Fibroblast of skin of right quadriceps (primary cell): ENCODE measurements around the gene LTO1.

ENCODE experiments used
- DNase-seq: peaks from one replicate; pipeline ENCODE4 v3.0.0-alpha.2; 2013

Gene LTO1

GRCh38 chr11:69674267-69674885 lies 777 bp downstream of the LTO1 start:
- DNase-seq = peak; percentile 57

DNA sequence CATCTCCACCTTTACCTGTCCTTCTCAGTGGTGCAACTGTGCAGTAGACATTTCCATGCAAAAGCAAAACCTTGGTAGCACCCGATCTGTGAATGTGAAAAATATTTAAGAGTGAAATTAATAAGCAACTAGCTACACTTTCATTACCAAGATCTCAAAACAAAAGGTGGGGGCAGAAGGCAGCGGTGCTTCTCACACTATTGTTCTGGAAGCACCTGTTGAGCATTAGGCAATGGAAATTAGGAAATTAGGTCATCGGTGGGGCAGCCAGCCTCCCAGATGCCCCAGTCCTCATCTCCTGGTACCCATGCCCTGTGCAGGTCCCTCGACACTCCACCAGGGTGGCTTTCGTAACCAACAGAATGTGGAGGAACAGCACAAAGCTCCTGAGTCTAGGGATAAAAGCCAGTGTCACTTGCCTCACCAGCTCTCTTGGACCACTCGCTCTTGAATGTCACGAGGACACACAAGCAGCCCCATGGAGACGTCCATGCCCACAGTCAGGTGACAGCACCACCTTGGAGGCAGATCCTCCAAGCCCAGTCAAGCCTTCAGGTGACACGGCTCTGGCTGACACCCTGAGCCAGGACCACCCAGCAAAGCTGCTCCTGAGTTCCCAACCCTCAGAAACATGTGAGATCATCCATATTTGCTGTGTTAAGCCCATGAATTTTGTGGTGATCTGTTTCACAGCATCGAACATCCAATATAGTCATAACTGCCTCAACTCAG lies 3.3 kb downstream of the LTO1 start:
- DNase-seq = no peak

DNA sequence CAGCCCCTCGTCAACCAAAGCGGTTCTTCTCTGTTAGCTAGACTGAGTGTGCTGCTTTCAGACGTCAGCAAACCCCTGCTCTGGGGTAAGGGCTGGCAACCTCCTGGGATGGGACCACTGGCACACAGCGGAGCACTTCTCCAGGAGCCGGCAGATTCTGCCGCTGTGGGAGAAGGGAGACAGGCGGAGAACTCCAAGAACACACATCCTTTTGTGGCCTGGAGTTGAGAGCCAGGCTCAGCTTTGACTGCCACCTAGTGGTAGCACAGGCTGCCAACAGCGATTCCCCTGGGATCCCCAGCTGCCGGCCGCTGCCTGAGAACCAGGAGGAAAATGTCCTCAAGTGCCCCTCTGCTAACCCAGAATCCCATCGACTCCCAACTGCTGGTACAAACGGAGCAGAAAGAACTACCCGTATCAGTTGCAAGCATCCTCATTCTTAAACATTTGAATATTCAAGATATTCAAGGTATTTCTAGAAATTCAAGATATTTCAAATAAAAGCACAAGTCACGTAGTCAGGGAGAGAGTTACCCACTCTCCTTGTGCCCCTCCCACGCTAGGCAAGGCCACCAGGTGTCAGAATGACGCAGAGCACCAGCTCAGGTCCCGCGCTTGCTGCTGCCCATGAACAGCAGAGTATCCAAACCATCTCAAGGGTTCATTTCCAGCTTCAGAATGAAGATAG lies 4.9 kb downstream of the LTO1 start:
- peak; percentile 77 for DNase-seq

DNA sequence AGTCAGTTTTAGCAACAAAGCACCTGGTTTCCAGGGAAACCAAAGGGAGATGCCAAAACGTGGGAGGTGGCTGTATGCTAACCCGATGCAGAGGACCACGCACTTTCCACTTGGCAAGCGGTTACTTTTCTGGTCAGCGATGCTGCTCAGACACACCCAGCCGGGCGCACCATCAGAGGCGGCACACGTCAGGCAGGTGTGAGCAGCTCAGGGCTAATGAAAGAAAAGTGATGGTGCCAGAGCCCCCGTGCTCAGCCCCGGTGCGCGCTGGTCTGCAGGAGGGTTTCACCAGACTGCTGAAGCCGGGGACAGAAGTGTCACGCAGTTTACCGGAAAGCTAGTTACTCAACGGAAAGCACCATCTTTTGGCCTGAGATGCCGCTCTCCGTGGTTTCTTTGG lies 5.7 kb downstream of the LTO1 start:
- no peak for DNase-seq

GRCh38 chr11:69667619-69668604 lies 7.2 kb downstream of the LTO1 start:
- no peak for DNase-seq

GRCh38 chr11:69666752-69667536 lies 8.2 kb downstream of the LTO1 start:
- DNase-seq = no peak

DNA sequence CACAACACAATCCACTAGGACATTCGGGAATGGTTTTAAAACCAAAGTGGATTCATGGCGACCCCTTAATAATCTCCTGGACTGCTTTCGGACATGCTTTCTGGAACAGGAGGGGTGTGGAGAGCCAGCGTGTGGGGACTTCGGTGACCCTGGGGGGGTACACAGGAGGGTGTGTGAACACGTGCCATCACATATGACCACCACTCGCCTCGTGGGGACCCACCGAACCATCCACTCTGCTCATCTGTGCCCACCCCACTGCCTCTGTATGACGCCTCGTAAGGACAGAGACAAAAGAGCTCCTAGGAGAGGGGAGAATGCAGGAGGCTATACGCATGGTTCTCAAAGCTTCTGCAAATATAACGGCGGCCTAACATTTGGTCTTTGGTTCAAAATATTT lies 8.9 kb downstream of the LTO1 start:
- no peak for DNase-seq

DNA sequence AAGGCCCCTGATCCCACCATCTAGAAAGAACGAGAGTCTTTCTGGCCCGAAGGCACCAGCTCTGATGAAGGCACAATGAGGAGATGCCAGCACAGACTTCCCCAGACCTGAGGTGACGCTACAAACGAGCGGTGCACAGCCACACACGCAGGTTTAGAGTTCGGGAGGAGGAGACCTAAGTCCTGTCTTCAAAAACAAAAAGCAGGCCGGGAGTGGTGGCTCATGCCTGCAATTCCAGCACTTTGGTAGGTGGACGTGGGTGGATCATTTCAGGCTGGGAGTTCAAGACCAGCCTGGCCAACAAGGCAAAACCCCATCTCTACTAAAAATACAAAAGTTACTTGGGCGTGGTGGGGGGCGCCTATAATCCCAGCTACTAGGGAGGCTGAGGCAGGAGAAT lies 9.5 kb downstream of the LTO1 start:
- DNase-seq = no peak

DNA sequence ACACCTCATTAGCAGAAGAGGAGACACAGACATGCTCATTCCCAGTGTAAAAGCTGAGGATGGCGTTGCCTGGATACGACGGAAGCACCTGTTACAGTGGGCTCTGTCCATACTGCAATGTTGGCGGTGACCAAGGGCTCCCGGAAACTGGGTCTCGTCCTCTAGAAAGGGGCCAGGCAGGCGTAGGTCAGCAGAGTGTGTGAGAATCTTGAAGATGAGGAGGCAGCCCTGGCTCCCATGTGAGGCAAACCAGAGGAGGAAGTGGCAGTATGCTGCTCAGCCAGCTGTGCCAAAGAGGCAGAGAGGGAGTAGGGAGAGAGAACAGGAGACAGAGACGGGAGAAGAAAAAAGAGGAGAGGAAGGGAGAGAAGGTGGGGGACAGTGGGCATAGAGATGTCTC lies 10.3 kb downstream of the LTO1 start:
- DNase-seq = no peak

- no peak for DNase-seq
Observed at GRCh38 chr11:69664103-69664775, 10.9 kb downstream of the LTO1 start.

DNA sequence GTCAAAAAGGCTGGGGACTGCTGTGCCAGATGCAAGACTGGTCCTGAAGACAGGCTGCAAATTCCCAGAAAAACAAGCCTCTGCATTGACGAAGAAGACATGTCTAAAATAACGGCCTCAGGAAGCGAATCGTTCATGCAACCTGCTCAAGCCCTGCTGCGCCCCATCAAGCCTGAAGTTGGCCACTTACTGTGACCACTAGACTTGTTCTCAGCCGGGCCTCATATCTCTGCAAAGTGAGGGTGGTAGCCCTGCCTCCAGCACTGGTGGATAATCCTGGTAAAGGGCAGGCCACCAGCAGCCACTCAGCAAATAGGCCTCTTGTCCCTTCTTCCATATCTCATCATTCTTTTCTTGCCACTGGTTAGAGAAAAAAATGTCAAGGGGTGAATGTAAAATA lies 11.8 kb downstream of the LTO1 start:
- no peak for DNase-seq

DNA sequence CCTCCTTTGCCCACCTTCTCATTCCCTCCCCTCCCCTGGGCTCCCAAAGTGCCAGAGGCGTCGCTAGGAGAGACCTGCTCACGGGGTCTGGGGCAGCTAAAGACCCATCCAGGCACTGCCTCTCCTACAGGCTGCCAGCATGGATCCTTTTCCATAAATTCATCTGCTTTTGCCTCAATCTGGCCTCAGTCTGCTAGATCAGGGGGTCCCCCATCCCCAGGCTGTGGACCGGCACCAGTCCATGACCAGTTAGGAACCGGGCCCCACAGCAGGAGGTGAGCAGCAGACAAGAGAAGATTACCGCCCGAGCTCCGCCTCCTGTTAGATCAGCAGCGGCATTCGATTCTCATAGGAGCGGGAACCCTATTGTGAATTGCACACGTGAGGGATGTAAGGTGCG lies 12.3 kb downstream of the LTO1 start:
- DNase-seq = no peak

- DNase-seq = no peak
Observed at GRCh38 chr11:69662021-69662698, 13.0 kb downstream of the LTO1 start.

- no peak for DNase-seq
Observed at GRCh38 chr11:69661413-69661715, 13.8 kb downstream of the LTO1 start.

DNA sequence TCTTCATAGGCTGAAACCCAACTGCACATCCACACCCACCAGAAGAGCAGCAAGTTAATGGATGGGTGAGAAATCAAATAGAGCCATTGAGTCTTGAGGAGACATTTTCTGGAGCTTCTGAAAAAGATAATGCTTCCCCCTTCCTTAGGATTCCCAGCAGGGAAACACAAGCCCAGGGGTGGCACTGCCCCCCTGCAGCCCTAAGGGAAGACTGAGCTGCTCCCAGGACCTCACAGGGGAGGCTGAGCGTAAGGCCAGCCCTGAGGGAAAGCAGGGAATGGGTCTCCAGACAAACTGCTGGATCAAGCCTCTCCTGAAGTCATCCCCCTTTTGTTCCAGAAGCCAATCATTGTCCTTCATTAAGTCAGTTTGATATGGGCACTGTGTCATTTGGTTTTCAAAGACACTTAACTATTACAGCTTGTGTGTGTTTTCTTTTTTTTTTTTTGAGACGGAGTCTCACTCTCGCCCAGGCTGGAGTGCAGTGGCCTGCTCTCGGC lies 15.1 kb downstream of the LTO1 start:
- DNase-seq = no peak

- no peak for DNase-seq
Observed at GRCh38 chr11:69659591-69659990, 15.6 kb downstream of the LTO1 start.

GRCh38 chr11:69658626-69659450 lies 16.3 kb downstream of the LTO1 start:
- no peak for DNase-seq

DNA sequence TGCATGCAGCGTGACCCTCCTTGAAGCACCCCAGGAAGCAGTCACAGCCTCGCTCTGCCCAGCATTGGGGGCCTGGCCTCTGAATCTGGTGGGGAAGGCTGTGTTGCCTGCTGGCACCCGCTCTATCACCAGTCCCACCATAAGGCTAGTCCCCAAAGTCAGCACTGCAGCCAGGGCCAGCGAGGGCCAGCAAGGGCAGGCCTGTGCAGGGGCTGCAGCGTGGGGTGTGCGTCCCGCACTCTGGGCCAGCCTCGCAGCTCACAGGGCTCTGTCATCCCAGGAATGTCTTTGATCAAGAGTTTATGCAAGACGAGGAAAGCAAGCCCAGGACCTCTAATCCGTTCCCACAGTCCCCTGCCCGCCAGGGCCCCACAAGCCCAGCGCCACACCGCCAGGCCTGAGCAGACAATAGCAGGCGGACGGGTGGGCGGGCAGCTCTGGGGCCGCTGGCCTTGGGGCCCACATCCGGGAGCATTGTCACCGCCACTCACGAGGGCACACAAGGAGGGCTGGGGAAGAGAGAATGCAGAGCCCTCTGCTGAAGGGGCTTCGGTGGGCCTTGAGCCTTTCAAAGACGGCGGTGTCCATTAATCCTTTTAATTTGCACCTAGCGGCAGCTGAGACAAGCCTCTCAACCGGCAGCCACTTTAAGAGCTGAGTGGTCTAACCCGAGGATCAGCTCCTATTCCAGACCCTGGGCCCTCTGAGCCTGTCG lies 17.1 kb downstream of the LTO1 start:
- DNase-seq = peak; percentile 40

GRCh38 chr11:69657456-69657910 lies 17.7 kb downstream of the LTO1 start:
- DNase-seq = no peak
